ENCODE data around the gene ST6GALNAC4.

ST6GALNAC4 gene

DNA sequence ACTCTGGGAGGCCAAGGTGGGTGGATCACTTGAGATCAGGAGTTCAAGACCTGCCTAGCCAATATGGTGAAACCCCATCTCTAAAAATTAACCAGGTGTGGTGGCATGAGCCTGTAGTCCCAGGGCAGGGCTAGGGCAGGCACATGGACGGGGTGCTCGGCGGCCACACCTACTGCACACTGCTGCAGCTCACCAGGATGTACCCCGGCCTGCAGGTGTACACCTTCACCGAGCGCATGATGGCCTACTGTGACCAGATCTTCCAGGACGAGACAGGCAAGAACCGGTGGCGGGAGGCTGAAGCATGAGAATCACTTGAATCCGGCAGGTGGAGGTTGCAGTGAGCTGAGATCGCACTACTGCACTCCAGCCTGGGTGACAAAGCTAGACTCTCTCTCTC lies 3.2 kb downstream of the ST6GALNAC4 start:
- DNase-seq = no peak
- WGBS (ENCODE audit: insufficient coverage) = 98% methylated on average over 11 of the region's 11 CpGs
- ChIA-PET CTCF (interaction anchor here (1.1 to 3.2 kb wide), 4 partner anchors 17 to 180 kb away, joined by 3 to 9 read pairs (median 4); no protein-coding TSS in a partner anchor), POLR2A (interaction anchor here (0.7 kb wide), 1 partner anchor 144 kb away, joined by 3 read pairs; no protein-coding TSS in a partner anchor)
- Histone ChIP-seq H3K9me3 (ENCODE audit: control extremely low read depth in 1 of 5, control insufficient read depth in 4 of 5, insufficient read depth in 2 of 5, low read depth in 1 of 5, low read length in 4 of 5) (no peaks in the 10 kb centered on the region), H3K27ac (ENCODE audit: insufficient read depth in 1 of 2, low read depth in 1 of 2, low read length in 2 of 2, poor library complexity in 1 of 2, severe bottlenecking in 2 of 2) (no peak overlapping the region), H3K27me3 (replicated peaks in 2 of 5; ENCODE audit: control insufficient read depth in 4 of 5, insufficient read depth in 5 of 5, low read length in 4 of 5) (no peaks in the 10 kb centered on the region), H3K36me3 (ENCODE audit: control insufficient read depth in 4 of 4, insufficient read depth in 4 of 4, low read length in 3 of 4) (peaks cover 2 to 41% (median 23%) of the 10 kb centered on the region in 4 experiments), H3K4me1 (ENCODE audit: control extremely low read depth in 1 of 4, control insufficient read depth in 4 of 4, insufficient read depth in 4 of 4, low read length in 3 of 4) (peaks cover 2 to 51% (median 37%) of the 10 kb centered on the region in 4 experiments), H3K4me3 (ENCODE audit: control insufficient read depth in 1 of 7, extremely low read depth in 1 of 7, insufficient read depth in 4 of 7, low read depth in 2 of 7, low read length in 6 of 7) (no peak overlapping the region)

GRCh38 chr9:127912882-127913281 lies 4.0 kb downstream of the ST6GALNAC4 start:
- no peak for DNase-seq
- POLR2A ChIA-PET = no interaction called here
- no peak overlapping the region for H3K4me3 ChIP-seq (ENCODE audit: control insufficient read depth in 1 of 7, extremely low read depth in 1 of 7, insufficient read depth in 4 of 7, low read depth in 2 of 7, low read length in 6 of 7)
- no peak overlapping the region for H3K27ac ChIP-seq (ENCODE audit: insufficient read depth in 1 of 2, low read depth in 1 of 2, low read length in 2 of 2, poor library complexity in 1 of 2, severe bottlenecking in 2 of 2)
- WGBS (ENCODE audit: insufficient coverage) = 100% methylated on average over 3 of the region's 5 CpGs
- peaks cover 3 to 48% (median 28%) of the 10 kb centered on the region in 4 experiments for H3K36me3 ChIP-seq (ENCODE audit: control insufficient read depth in 4 of 4, insufficient read depth in 4 of 4, low read length in 3 of 4)
- CTCF ChIA-PET = interaction anchor here (1.0 to 1.8 kb wide), 5 partner anchors 8 to 178 kb away, joined by 3 to 6 read pairs (median 5); partner anchors contain the start of gene TOR2A
- H3K27me3 ChIP-seq (replicated peaks in 2 of 5; ENCODE audit: control insufficient read depth in 4 of 5, insufficient read depth in 5 of 5, low read length in 4 of 5) = no peaks in the 10 kb centered on the region
- no peaks in the 10 kb centered on the region for H3K9me3 ChIP-seq (ENCODE audit: control extremely low read depth in 1 of 5, control insufficient read depth in 4 of 5, insufficient read depth in 2 of 5, low read depth in 1 of 5, low read length in 4 of 5)
- H3K4me1 ChIP-seq (ENCODE audit: control extremely low read depth in 1 of 4, control insufficient read depth in 4 of 4, insufficient read depth in 4 of 4, low read length in 3 of 4) = peaks cover 2 to 43% (median 29%) of the 10 kb centered on the region in 4 experiments

DNA sequence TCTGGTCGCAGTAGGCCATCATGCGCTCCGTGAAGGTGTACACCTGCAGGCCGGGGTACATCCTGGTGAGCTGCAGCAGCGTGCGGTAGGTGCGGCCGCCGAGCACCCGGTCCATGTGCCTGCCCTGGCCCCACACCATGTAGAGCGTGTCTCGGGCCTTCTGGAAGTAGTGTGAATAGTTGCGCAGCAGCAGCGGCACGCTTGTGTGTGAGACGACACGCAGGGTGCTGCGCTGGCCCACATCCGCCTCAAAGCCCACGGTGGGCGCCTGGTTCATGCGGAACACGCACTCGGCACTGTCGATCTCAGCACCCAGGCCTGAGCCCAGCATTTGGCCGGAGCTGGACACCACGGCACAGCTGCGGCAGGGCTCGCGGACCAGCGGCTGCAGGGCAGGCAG lies 4.5 kb downstream of the ST6GALNAC4 start:
- H3K4me1 ChIP-seq (ENCODE audit: control extremely low read depth in 1 of 4, control insufficient read depth in 4 of 4, insufficient read depth in 4 of 4, low read length in 3 of 4) = peaks cover 0 to 38% (median 24%) of the 10 kb centered on the region in 4 experiments
- POLR2A ChIA-PET = no interaction called here
- H3K27ac ChIP-seq (ENCODE audit: insufficient read depth in 1 of 2, low read depth in 1 of 2, low read length in 2 of 2, poor library complexity in 1 of 2, severe bottlenecking in 2 of 2) = no peak overlapping the region
- peaks cover 3 to 50% (median 28%) of the 10 kb centered on the region in 4 experiments for H3K36me3 ChIP-seq (ENCODE audit: control insufficient read depth in 4 of 4, insufficient read depth in 4 of 4, low read length in 3 of 4)
- DNase-seq = no peak
- no peaks in the 10 kb centered on the region for H3K27me3 ChIP-seq (replicated peaks in 2 of 5; ENCODE audit: control insufficient read depth in 4 of 5, insufficient read depth in 5 of 5, low read length in 4 of 5)
- H3K9me3 ChIP-seq (ENCODE audit: control extremely low read depth in 1 of 5, control insufficient read depth in 4 of 5, insufficient read depth in 2 of 5, low read depth in 1 of 5, low read length in 4 of 5) = no peaks in the 10 kb centered on the region
- CTCF ChIA-PET = interaction anchor here (1.0 to 1.8 kb wide), 5 partner anchors 9 to 178 kb away, joined by 3 to 6 read pairs (median 5); partner anchors contain the start of gene TOR2A
- WGBS (ENCODE audit: insufficient coverage) = 97% methylated on average over 30 of the region's 31 CpGs
- H3K4me3 ChIP-seq (ENCODE audit: control insufficient read depth in 1 of 7, extremely low read depth in 1 of 7, insufficient read depth in 4 of 7, low read depth in 2 of 7, low read length in 6 of 7) = no peak overlapping the region

GRCh38 chr9:127910613-127911205 lies 6.1 kb downstream of the ST6GALNAC4 start:
- peak overlapping the region in 1 of 2 experiments; percentile 38 for H3K27ac ChIP-seq (ENCODE audit: insufficient read depth in 1 of 2, low read depth in 1 of 2, low read length in 2 of 2, poor library complexity in 1 of 2, severe bottlenecking in 2 of 2)
- peaks cover 0 to 41% (median 27%) of the 10 kb centered on the region in 4 experiments for H3K4me1 ChIP-seq (ENCODE audit: control extremely low read depth in 1 of 4, control insufficient read depth in 4 of 4, insufficient read depth in 4 of 4, low read length in 3 of 4)
- H3K4me3 ChIP-seq (ENCODE audit: control insufficient read depth in 1 of 7, extremely low read depth in 1 of 7, insufficient read depth in 4 of 7, low read depth in 2 of 7, low read length in 6 of 7) = no peak overlapping the region
- ChIA-PET POLR2A (interaction anchor here (1.3 kb wide), 1 partner anchor 86 kb away, joined by 3 read pairs; no protein-coding TSS in a partner anchor), CTCF (interaction anchor here (0.6 to 2.0 kb wide), 7 partner anchors 21 to 318 kb away, joined by 3 to 14 read pairs (median 3); no protein-coding TSS in a partner anchor)
- 92% methylated on average over 6 of the region's 6 CpGs for WGBS (ENCODE audit: insufficient coverage)
- no peak for DNase-seq
- H3K9me3 ChIP-seq (ENCODE audit: control extremely low read depth in 1 of 5, control insufficient read depth in 4 of 5, insufficient read depth in 2 of 5, low read depth in 1 of 5, low read length in 4 of 5) = no peaks in the 10 kb centered on the region
- H3K27me3 ChIP-seq (replicated peaks in 2 of 5; ENCODE audit: control insufficient read depth in 4 of 5, insufficient read depth in 5 of 5, low read length in 4 of 5) = no peaks in the 10 kb centered on the region
- H3K36me3 ChIP-seq (ENCODE audit: control insufficient read depth in 4 of 4, insufficient read depth in 4 of 4, low read length in 3 of 4) = peaks cover 3 to 50% (median 28%) of the 10 kb centered on the region in 4 experiments

DNA sequence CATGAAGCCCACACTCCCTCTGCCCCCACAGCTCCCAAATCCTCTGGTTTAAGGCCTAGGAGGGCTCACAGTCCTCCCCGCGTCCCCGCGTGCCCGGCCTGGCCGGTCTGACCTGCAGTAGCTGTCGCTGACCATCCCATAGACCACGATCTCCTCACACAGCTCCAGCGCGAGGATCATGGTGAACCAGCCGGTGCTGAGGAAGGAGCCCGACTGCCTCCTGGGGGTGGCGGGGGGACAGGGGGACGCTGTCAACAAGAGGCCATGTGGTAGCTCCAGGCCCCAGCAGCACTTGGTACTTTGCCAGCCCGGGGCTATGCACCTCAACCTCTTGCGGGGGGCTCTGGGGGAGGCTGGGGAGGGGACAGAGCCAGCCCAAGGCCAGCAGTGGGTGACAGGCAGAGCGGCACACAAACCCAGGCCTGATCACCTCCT lies 7.0 kb downstream of the ST6GALNAC4 start:
- Histone ChIP-seq H3K36me3 (ENCODE audit: control insufficient read depth in 4 of 4, insufficient read depth in 4 of 4, low read length in 3 of 4) (peaks cover 3 to 50% (median 26%) of the 10 kb centered on the region in 4 experiments), H3K4me3 (ENCODE audit: control insufficient read depth in 1 of 7, extremely low read depth in 1 of 7, insufficient read depth in 4 of 7, low read depth in 2 of 7, low read length in 6 of 7) (no peak overlapping the region), H3K4me1 (ENCODE audit: control extremely low read depth in 1 of 4, control insufficient read depth in 4 of 4, insufficient read depth in 4 of 4, low read length in 3 of 4) (peaks cover 3 to 41% (median 28%) of the 10 kb centered on the region in 4 experiments), H3K27ac (ENCODE audit: insufficient read depth in 1 of 2, low read depth in 1 of 2, low read length in 2 of 2, poor library complexity in 1 of 2, severe bottlenecking in 2 of 2) (no peak overlapping the region), H3K9me3 (ENCODE audit: control extremely low read depth in 1 of 5, control insufficient read depth in 4 of 5, insufficient read depth in 2 of 5, low read depth in 1 of 5, low read length in 4 of 5) (no peaks in the 10 kb centered on the region), H3K27me3 (replicated peaks in 2 of 5; ENCODE audit: control insufficient read depth in 4 of 5, insufficient read depth in 5 of 5, low read length in 4 of 5) (no peaks in the 10 kb centered on the region)
- POLR2A ChIA-PET = interaction anchor here (1.3 kb wide), 1 partner anchor 85 kb away, joined by 3 read pairs; no protein-coding TSS in a partner anchor
- CTCF ChIA-PET = interaction anchor here (1.0 to 2.0 kb wide), 10 partner anchors 21 to 318 kb away, joined by 3 to 14 read pairs (median 4); no protein-coding TSS in a partner anchor
- 90% methylated on average over 16 of the region's 17 CpGs for WGBS (ENCODE audit: insufficient coverage)
- DNase-seq = no peak

DNA sequence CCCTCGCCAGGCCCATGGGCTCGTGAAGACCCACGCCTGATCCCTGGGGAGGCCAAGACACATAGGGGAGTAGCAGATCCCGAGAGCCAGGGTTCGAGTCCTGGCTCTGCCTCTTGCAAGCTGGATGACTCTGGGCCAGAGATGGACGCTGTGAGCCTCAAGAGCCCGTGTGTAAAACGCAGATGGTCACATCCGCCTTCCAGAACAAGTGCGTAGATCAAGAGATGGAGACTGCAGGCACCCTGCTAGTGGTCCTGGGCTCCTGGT lies 8.2 kb downstream of the ST6GALNAC4 start:
- Histone ChIP-seq H3K27me3 (replicated peaks in 2 of 5; ENCODE audit: control insufficient read depth in 4 of 5, insufficient read depth in 5 of 5, low read length in 4 of 5) (no peaks in the 10 kb centered on the region), H3K4me1 (ENCODE audit: control extremely low read depth in 1 of 4, control insufficient read depth in 4 of 4, insufficient read depth in 4 of 4, low read length in 3 of 4) (peaks cover 5 to 48% (median 37%) of the 10 kb centered on the region in 4 experiments), H3K36me3 (ENCODE audit: control insufficient read depth in 4 of 4, insufficient read depth in 4 of 4, low read length in 3 of 4) (peaks cover 3 to 44% (median 22%) of the 10 kb centered on the region in 4 experiments), H3K9me3 (ENCODE audit: control extremely low read depth in 1 of 5, control insufficient read depth in 4 of 5, insufficient read depth in 2 of 5, low read depth in 1 of 5, low read length in 4 of 5) (no peaks in the 10 kb centered on the region), H3K4me3 (ENCODE audit: control insufficient read depth in 1 of 7, extremely low read depth in 1 of 7, insufficient read depth in 4 of 7, low read depth in 2 of 7, low read length in 6 of 7) (no peak overlapping the region), H3K27ac (ENCODE audit: insufficient read depth in 1 of 2, low read depth in 1 of 2, low read length in 2 of 2, poor library complexity in 1 of 2, severe bottlenecking in 2 of 2) (no peak overlapping the region)
- CTCF ChIA-PET = no interaction called here
- 97% methylated on average over 10 of the region's 10 CpGs for WGBS (ENCODE audit: insufficient coverage)
- no peak for DNase-seq
- POLR2A ChIA-PET = no interaction called here

Data from common myeloid progenitor, CD34-positive (primary cell).